Fibroblast of villous mesenchyme (primary cell): ENCODE data around the gene SETMAR. TPM values are rescaled to one million over a fixed set of nuclear protein-coding genes. Genes with fewer than 3 reads are reported as not detected.
A peak's percentile ranks its signal among the peaks of the same experiment; 100 is the strongest.
"Not testable (repeated sequence)": the region's sequence is repeated elsewhere in the genome, so short reads cannot be mapped to it uniquely, and the experiment has no call there.

ENCODE experiments used
- DNase-seq: peaks from one replicate; pipeline ENCODE4 v3.0.0-alpha.2; 2010; ENCODE audit warnings: low read depth
- H3K4me3 ChIP-seq: 2 replicates; pipeline ENCODE4 v1.5.1; 2011; ENCODE audit warnings: low read depth, mild to moderate bottlenecking, low read length
- total RNA-seq: library from RNA; depleted of rRNA; stranded (reverse); fragments of >200 nt; gene quantifications from 2 replicates; pipeline ENCODE4 v1.2.3, GENCODE V29; 2012
- TF ChIP-seq, protein P1 (sequence below): IDR thresholded peaks from 2 replicates; pipeline ENCODE4 v1.5.1; 2012; ENCODE audit warnings: low read depth, mild to moderate bottlenecking, low read length; ENCODE audit not compliant: insufficient read depth

Gene SETMAR
- total RNA-seq, 1 donor: 9.1 TPM

- TF ChIP-seq, protein P1, sequence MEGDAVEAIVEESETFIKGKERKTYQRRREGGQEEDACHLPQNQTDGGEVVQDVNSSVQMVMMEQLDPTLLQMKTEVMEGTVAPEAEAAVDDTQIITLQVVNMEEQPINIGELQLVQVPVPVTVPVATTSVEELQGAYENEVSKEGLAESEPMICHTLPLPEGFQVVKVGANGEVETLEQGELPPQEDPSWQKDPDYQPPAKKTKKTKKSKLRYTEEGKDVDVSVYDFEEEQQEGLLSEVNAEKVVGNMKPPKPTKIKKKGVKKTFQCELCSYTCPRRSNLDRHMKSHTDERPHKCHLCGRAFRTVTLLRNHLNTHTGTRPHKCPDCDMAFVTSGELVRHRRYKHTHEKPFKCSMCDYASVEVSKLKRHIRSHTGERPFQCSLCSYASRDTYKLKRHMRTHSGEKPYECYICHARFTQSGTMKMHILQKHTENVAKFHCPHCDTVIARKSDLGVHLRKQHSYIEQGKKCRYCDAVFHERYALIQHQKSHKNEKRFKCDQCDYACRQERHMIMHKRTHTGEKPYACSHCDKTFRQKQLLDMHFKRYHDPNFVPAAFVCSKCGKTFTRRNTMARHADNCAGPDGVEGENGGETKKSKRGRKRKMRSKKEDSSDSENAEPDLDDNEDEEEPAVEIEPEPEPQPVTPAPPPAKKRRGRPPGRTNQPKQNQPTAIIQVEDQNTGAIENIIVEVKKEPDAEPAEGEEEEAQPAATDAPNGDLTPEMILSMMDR: no peak
Observed at GRCh38 chr3:4281991-4282390, 21.2 kb upstream of the SETMAR start.

GRCh38 chr3:4284865-4285264 lies 18.3 kb upstream of the SETMAR start:
- no peak overlapping the region for H3K4me3 ChIP-seq
- DNase-seq: no peak
- TF ChIP-seq, protein P1: no peak

More at GRCh38 chr3:4281991-4282390, 21.2 kb upstream of the SETMAR start:
- DNase-seq: no peak
- H3K4me3 ChIP-seq: no peak overlapping the region

DNA sequence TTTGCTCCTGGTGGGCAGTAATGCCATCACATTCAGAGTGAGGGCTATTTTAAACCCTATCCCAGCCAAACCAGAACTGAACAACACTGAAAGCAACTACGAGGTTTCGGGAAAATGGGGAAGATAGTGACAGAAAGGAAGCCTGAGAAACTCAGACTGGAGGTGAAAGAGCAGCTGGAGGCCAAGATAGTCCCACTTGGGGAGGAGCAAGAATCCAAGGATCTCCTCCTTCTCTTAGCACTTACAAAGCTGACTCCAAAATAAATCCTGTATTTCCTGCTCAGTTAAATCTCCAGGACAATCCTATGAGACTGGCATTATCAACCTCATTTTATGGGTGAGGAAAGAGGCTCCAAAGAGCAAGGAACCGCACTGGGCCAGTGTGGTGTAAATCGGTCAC lies 14.1 kb upstream of the SETMAR start:
- no peak overlapping the region for H3K4me3 ChIP-seq
- no peak for DNase-seq
- TF ChIP-seq, protein P1: no peak

- TF ChIP-seq, protein P1: peak; percentile 89
- no peak overlapping the region for H3K4me3 ChIP-seq
- DNase-seq: peak; percentile 52
Observed at GRCh38 chr3:4290272-4290893, 12.8 kb upstream of the SETMAR start.

DNA sequence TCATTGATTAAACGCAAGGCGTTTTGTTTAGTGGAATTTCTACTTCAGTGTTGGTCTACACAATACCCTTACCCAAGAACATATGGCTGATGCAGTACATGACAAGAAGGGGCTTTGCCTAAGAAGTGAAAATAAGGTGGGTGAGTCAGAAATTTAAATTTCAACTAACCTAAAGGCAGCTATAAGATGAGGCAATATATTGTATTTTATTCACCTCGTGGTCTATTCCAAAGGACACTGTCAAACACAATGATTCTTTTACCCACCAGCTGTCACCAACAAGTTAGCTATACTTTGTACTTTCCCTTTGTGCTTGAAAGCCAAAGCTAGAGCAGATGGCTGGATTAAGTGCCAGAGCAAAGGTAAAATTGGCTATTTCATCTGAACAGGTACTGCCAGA lies 10.9 kb upstream of the SETMAR start:
- no peak for DNase-seq
- TF ChIP-seq, protein P1: no peak
- H3K4me3 ChIP-seq: no peak overlapping the region

GRCh38 chr3:4294616-4295327 lies 8.4 kb upstream of the SETMAR start:
- DNase-seq: no peak
- no peak overlapping the region for H3K4me3 ChIP-seq
- TF ChIP-seq, protein P1: no peak

- not testable (repeated sequence) for H3K4me3 ChIP-seq, DNase-seq
Observed at GRCh38 chr3:4296454-4296853, 6.7 kb upstream of the SETMAR start.
